Thyroid gland (tissue), 4 donors: ENCODE data around the gene STK16. TPM values are rescaled to one million over a fixed set of nuclear protein-coding genes. Genes with fewer than 3 reads are reported as not detected.
A peak's percentile ranks its signal among the peaks of the same experiment; 100 is the strongest.

ENCODE experiments used
- DNase-seq, 2 donors: peaks; one replicate each; pipeline ENCODE4 v3.0.0-alpha.2; 2019
- H3K27ac ChIP-seq, 3 donors: fragments of 200-600 bp; sonication (generic); 1 replicate in 2 of 3; 2 replicates in 1 of 3; pipeline ENCODE4 v1.5.1; 2016 to 2019; ENCODE audit warnings: mild to moderate bottlenecking in 1 of 3, moderate library complexity in 1 of 3
- H3K27me3 ChIP-seq: fragments of 200-600 bp; sonication (generic); one replicate; pipeline ENCODE4 v1.5.1; 2019
- H3K36me3 ChIP-seq, 2 donors: fragments of 200-600 bp; sonication (generic); one replicate each; pipeline ENCODE4 v1.5.1; 2016 to 2019
- H3K4me1 ChIP-seq, 2 donors: fragments of 200-600 bp; sonication (generic); one replicate each; pipeline ENCODE4 v1.5.1; 2017 to 2019
- H3K4me3 ChIP-seq, 3 donors: fragments of 200-600 bp; sonication (generic); replicated peaks in 1 of 3; 1 replicate in 2 of 3; 2 replicates in 1 of 3; pipeline ENCODE4 v1.5.1; 2016; ENCODE audit warnings: mild to moderate bottlenecking in 1 of 3
- H3K9me3 ChIP-seq: fragments of 200-600 bp; sonication (generic); one replicate; pipeline ENCODE4 v1.5.1; 2017
- CTCF ChIP-seq, 6 experiments: fragments of 200-600 bp in 3 of 6; fragments of 450-650 bp in 3 of 6; sonication (generic) in 3 of 6; IDR thresholded peaks; one replicate each; pipeline ENCODE4 v1.5.1; 2016 to 2019; ENCODE audit warnings: antibody characterized with exemption in 6 of 6, mild to moderate bottlenecking in 2 of 6, inconsistent platforms in 1 of 6, moderate library complexity in 1 of 6
- POLR2A ChIP-seq, 2 donors: fragments of 450-650 bp; IDR thresholded peaks; one replicate each; pipeline ENCODE4 v1.6.1; 2017; ENCODE audit warnings: antibody characterized with exemption in 2 of 2, mild to moderate bottlenecking in 2 of 2, moderate library complexity in 1 of 2
- WGBS, 2 donors: methylation state at CpG; one replicate each; pipeline ENCODE4 v1.1.5; 2017; 5-methylcytosine and 5-hydroxymethylcytosine counted together
- intact Hi-C: fragments of 100-400 bp; cut with DNase I; formaldehyde crosslinking; loops from one replicate; pipeline ENCODE4 v1.15.1; 2023
- total RNA-seq, 4 donors: library from RNA; depleted of rRNA; stranded (reverse); fragments of >200 nt; gene quantifications; one replicate each; pipeline ENCODE4 v1.2.3, GENCODE V29; 2016

STK16 gene
- total RNA-seq, 4 donors from 2014 or later, result 19.5 to 33.0 (median 24.9) TPM

GRCh38 chr2:219266886-219267285 is 21.6 kb downstream of the STK16 start:
- no peaks in the 10 kb centered on the region for H3K27me3 ChIP-seq
- intact Hi-C loops, result no loop called here
- H3K4me3 ChIP-seq, result no peak overlapping the region
- no peaks in the 10 kb centered on the region for H3K9me3 ChIP-seq
- H3K27ac ChIP-seq, result no peak overlapping the region
- no peak for TF ChIP-seq POLR2A (IDR thresholded peaks at IDR 0.05)
- TF ChIP-seq CTCF (IDR thresholded peaks at IDR 0.05), result no peak
- DNase-seq, result no peak
- peaks cover 0 to 10% of the 10 kb centered on the region in 2 donors for H3K4me1 ChIP-seq
- 85 to 88% methylated on average over 1 of the region's 1 CpG for WGBS, 2 donors
- no peaks in the 10 kb centered on the region for H3K36me3 ChIP-seq

GRCh38 chr2:219268294-219268693 is 23.0 kb downstream of the STK16 start:
- intact Hi-C loops, result no loop called here
- Histone ChIP-seq H3K27me3 (no peaks in the 10 kb centered on the region), H3K9me3 (no peaks in the 10 kb centered on the region), H3K4me3 (no peak overlapping the region), H3K36me3 (no peaks in the 10 kb centered on the region), H3K4me1 (peaks cover 0 to 10% of the 10 kb centered on the region in 2 donors), H3K27ac (no peak overlapping the region)
- TF ChIP-seq CTCF (IDR thresholded peaks at IDR 0.05), result no peak
- TF ChIP-seq POLR2A (IDR thresholded peaks at IDR 0.05), result no peak
- 88 to 96% methylated on average over 2 of the region's 2 CpGs for WGBS, 2 donors
- DNase-seq, result no peak

GRCh38 chr2:219269362-219270054 is 24.2 kb downstream of the STK16 start:
- intact Hi-C loops, result no loop called here
- DNase-seq, result peak; percentile 95 to 96
- H3K27me3 ChIP-seq, result no peaks in the 10 kb centered on the region
- H3K27ac ChIP-seq, result no peak overlapping the region
- 38 to 40% methylated on average over 8 of the region's 8 CpGs for WGBS, 2 donors
- H3K9me3 ChIP-seq, result no peaks in the 10 kb centered on the region
- no peaks in the 10 kb centered on the region for H3K36me3 ChIP-seq
- peaks cover 0 to 18% of the 10 kb centered on the region in 2 donors for H3K4me1 ChIP-seq
- TF ChIP-seq CTCF (IDR thresholded peaks at IDR 0.05) (no peak), POLR2A (IDR thresholded peaks at IDR 0.05) (no peak)
- H3K4me3 ChIP-seq, result no peak overlapping the region

GRCh38 chr2:219270055-219270372 is 24.7 kb downstream of the STK16 start:
- no peak for TF ChIP-seq CTCF (IDR thresholded peaks at IDR 0.05)
- TF ChIP-seq POLR2A (IDR thresholded peaks at IDR 0.05), result no peak
- no peak for DNase-seq
- Histone ChIP-seq H3K36me3 (no peaks in the 10 kb centered on the region), H3K9me3 (no peaks in the 10 kb centered on the region), H3K4me1 (peaks cover 0 to 19% of the 10 kb centered on the region in 2 donors), H3K4me3 (no peak overlapping the region), H3K27me3 (no peaks in the 10 kb centered on the region), H3K27ac (no peak overlapping the region)
- intact Hi-C loops, result no loop called here
- WGBS, 2 donors, result 90 to 100% methylated on average over 4 to 5 of the region's 5 CpGs

- H3K4me3 ChIP-seq, result no peak overlapping the region
- WGBS, 2 donors, result 70 to 77% methylated on average over 2 of the region's 2 CpGs
- H3K36me3 ChIP-seq, result no peaks in the 10 kb centered on the region
- H3K27ac ChIP-seq, result no peak overlapping the region
- no peaks in the 10 kb centered on the region for H3K27me3 ChIP-seq
- TF ChIP-seq POLR2A (IDR thresholded peaks at IDR 0.05) (no peak), CTCF (IDR thresholded peaks at IDR 0.05) (no peak)
- DNase-seq, result no peak
- H3K4me1 ChIP-seq, result peaks cover 0 to 19% of the 10 kb centered on the region in 2 donors
- H3K9me3 ChIP-seq, result no peaks in the 10 kb centered on the region
- intact Hi-C loops, result no loop called here
These were observed 25.7 kb downstream of the STK16 start for GRCh38 chr2:219271021-219271420.
